CD4-positive, alpha-beta memory T cell (primary cell): ENCODE measurements around the gene PLSCR3. TPM values are rescaled to one million over a fixed set of nuclear protein-coding genes. Genes with fewer than 3 reads are reported as not detected.

ENCODE experiments used
- CTCF ChIA-PET: fragments of 350-600 bp; sonication (Branson Sonifier 250); formaldehyde crosslinking; loops from one replicate; lab custom pipeline; 2021; ENCODE audit warnings: inconsistent platforms; ENCODE audit not compliant: partially characterized antibody; lab: Charles Lee
- POLR2A ChIA-PET: fragments of 350-600 bp; sonication (Branson Sonifier 250); formaldehyde crosslinking; loops from one replicate; lab custom pipeline; 2021; ENCODE audit not compliant: partially characterized antibody; lab: Charles Lee
- DNase-seq, 5 donors: peaks; one replicate each; pipeline versions ENCODE4 v3.0.0 to v3.0.0-alpha.2; 2020 to 2022; ENCODE audit warnings: mixed read lengths in 1 of 5
- H3K27ac ChIP-seq: one replicate; pipeline ENCODE4 v1.7.0; 2013; ENCODE audit warnings: low read depth, low read length
- H3K27me3 ChIP-seq: 2 replicates; pipeline ENCODE4 v1.7.0; 2013; ENCODE audit warnings: mild to moderate bottlenecking, low read length, moderate library complexity; ENCODE audit not compliant: insufficient read depth
- H3K36me3 ChIP-seq: 2 replicates; pipeline ENCODE4 v1.7.0; 2013; ENCODE audit warnings: mild to moderate bottlenecking, low read length, moderate library complexity; ENCODE audit not compliant: insufficient read depth
- H3K4me1 ChIP-seq: 2 replicates; pipeline ENCODE4 v1.7.0; 2013; ENCODE audit warnings: mild to moderate bottlenecking, low read length, moderate library complexity; ENCODE audit not compliant: insufficient read depth
- H3K4me3 ChIP-seq, 2 donors: one replicate each; pipeline ENCODE4 v1.7.0; 2013; ENCODE audit warnings: low read length in 2 of 2, mild to moderate bottlenecking in 1 of 2
- H3K9me3 ChIP-seq, 2 donors: one replicate each; pipeline ENCODE4 v1.7.0; 2013; ENCODE audit warnings: low read length in 2 of 2, control low read depth in 1 of 2; ENCODE audit not compliant: control insufficient read depth in 1 of 2
- H3K27ac Mint-ChIP-seq, 7 donors: one replicate each; pipeline ENCODE4 v1.8.0; 2020 to 2021; ENCODE audit warnings: mixed read lengths in 7 of 7, mild to moderate bottlenecking in 6 of 7, inconsistent platforms in 3 of 7, moderate library complexity in 3 of 7
- H3K27me3 Mint-ChIP-seq, 2 donors: one replicate each; pipeline ENCODE4 v1.8.0; 2020 to 2021; ENCODE audit warnings: mixed read lengths in 2 of 2
- H3K36me3 Mint-ChIP-seq, 2 donors: one replicate each; pipeline ENCODE4 v1.8.0; 2020 to 2021; ENCODE audit warnings: mixed read lengths in 2 of 2, inconsistent platforms in 1 of 2, mild to moderate bottlenecking in 1 of 2
- H3K4me1 Mint-ChIP-seq, 4 donors: one replicate each; pipeline ENCODE4 v1.8.0; 2020 to 2021; ENCODE audit warnings: mixed read lengths in 4 of 4, mild to moderate bottlenecking in 1 of 4
- H3K4me3 Mint-ChIP-seq, 8 donors: one replicate each; pipeline ENCODE4 v1.8.0; 2020 to 2021; ENCODE audit warnings: mixed read lengths in 8 of 8, mild to moderate bottlenecking in 7 of 8, moderate library complexity in 6 of 8, inconsistent platforms in 3 of 8
- H3K9me3 Mint-ChIP-seq, 8 donors: one replicate each; pipeline ENCODE4 v1.8.0; 2020 to 2021; ENCODE audit warnings: mixed read lengths in 8 of 8, mild to moderate bottlenecking in 5 of 8, inconsistent platforms in 3 of 8, moderate library complexity in 1 of 8
- intact Hi-C: fragments of 100-400 bp; cut with micrococcal nuclease; formaldehyde crosslinking; loops from one replicate; pipeline ENCODE4 v1.15.1; 2023
- polyA plus RNA-seq, 2 donors: library from polyadenylated mRNA; unstranded; fragments of 300-500 nt; fragmentation: Illumina TruSeq; gene quantifications; one replicate each; pipeline ENCODE4 v1.2.3, GENCODE V29; 2021
- total RNA-seq, 2 experiments: library from RNA; stranded (reverse); gene quantifications; one replicate each; pipeline ENCODE4 v1.2.3, GENCODE V29; 2021

Gene PLSCR3
- total and polyA plus RNA-seq, 4 experiments from 2014 or later = 90.3 to 242 (median 133) TPM

- H3K4me3 Mint-ChIP-seq = no peak overlapping the region
- H3K4me3 ChIP-seq = no peak overlapping the region
- H3K36me3 Mint-ChIP-seq = no peaks in the 10 kb centered on the region
- H3K27me3 ChIP-seq = no peaks in the 10 kb centered on the region
- H3K9me3 Mint-ChIP-seq = no peaks in the 10 kb centered on the region
- DNase-seq = peak in 1 of 5 donors; percentile 25
- POLR2A ChIA-PET = interaction anchor here (0.7 to 1.3 kb wide), 2 partner anchors 11 to 22 kb away, joined by 3 read pairs; partner anchors contain the start of gene TMEM102
- H3K9me3 ChIP-seq = no peaks in the 10 kb centered on the region
- intact Hi-C loops = no loop called here
- CTCF ChIA-PET = interaction anchor here (0.8 to 1.2 kb wide), 2 partner anchors 23 to 58 kb away, joined by 3 read pairs; no protein-coding TSS in a partner anchor
- peaks cover 0 to 2% of the 10 kb centered on the region in 2 donors for H3K27me3 Mint-ChIP-seq
- H3K36me3 ChIP-seq = no peaks in the 10 kb centered on the region
- H3K4me1 ChIP-seq = no peaks in the 10 kb centered on the region
- H3K27ac Mint-ChIP-seq = no peak overlapping the region
- H3K27ac ChIP-seq = no peak overlapping the region
- H3K4me1 Mint-ChIP-seq = peaks cover 2 to 11% (median 5%) of the 10 kb centered on the region in 4 donors
Observed at GRCh38 chr17:7413346-7413985, 19.1 kb upstream of the PLSCR3 start.

- H3K36me3 Mint-ChIP-seq = no peaks in the 10 kb centered on the region
- Histone ChIP-seq H3K36me3 (no peaks in the 10 kb centered on the region), H3K4me1 (no peaks in the 10 kb centered on the region), H3K9me3 (no peaks in the 10 kb centered on the region), H3K27me3 (no peaks in the 10 kb centered on the region), H3K4me3 (no peak overlapping the region), H3K27ac (no peak overlapping the region)
- peaks cover 0 to 2% of the 10 kb centered on the region in 2 donors for H3K27me3 Mint-ChIP-seq
- peaks cover 2 to 19% (median 7%) of the 10 kb centered on the region in 4 donors for H3K4me1 Mint-ChIP-seq
- CTCF ChIA-PET = no interaction called here
- intact Hi-C loops = no loop called here
- no peak for DNase-seq
- H3K27ac Mint-ChIP-seq = no peak overlapping the region
- no peaks in the 10 kb centered on the region for H3K9me3 Mint-ChIP-seq
- no peak overlapping the region for H3K4me3 Mint-ChIP-seq
- POLR2A ChIA-PET = no interaction called here
Observed at GRCh38 chr17:7411427-7411750, 17.1 kb upstream of the PLSCR3 start.

- peak overlapping the region in 1 of 7 donors; percentile 72 for H3K27ac Mint-ChIP-seq
- no peak overlapping the region for H3K4me3 ChIP-seq
- H3K27ac ChIP-seq = no peak overlapping the region
- H3K9me3 ChIP-seq = no peaks in the 10 kb centered on the region
- ChIA-PET POLR2A (no interaction called here), CTCF (no interaction called here)
- H3K36me3 ChIP-seq = no peaks in the 10 kb centered on the region
- H3K4me3 Mint-ChIP-seq = no peak overlapping the region
- no peaks in the 10 kb centered on the region for H3K9me3 Mint-ChIP-seq
- H3K4me1 Mint-ChIP-seq = peaks cover 5 to 24% (median 7%) of the 10 kb centered on the region in 4 donors
- peak in 1 of 5 donors; percentile 33 for DNase-seq
- H3K27me3 Mint-ChIP-seq = peaks cover 0 to 2% of the 10 kb centered on the region in 2 donors
- H3K27me3 ChIP-seq = no peaks in the 10 kb centered on the region
- H3K36me3 Mint-ChIP-seq = no peaks in the 10 kb centered on the region
- intact Hi-C loops = no loop called here
- H3K4me1 ChIP-seq = no peaks in the 10 kb centered on the region
Observed at GRCh38 chr17:7410634-7411426, 16.5 kb upstream of the PLSCR3 start.

- CTCF ChIA-PET = no interaction called here
- Histone ChIP-seq H3K27me3 (no peaks in the 10 kb centered on the region), H3K36me3 (no peaks in the 10 kb centered on the region), H3K27ac (no peak overlapping the region), H3K4me3 (no peak overlapping the region), H3K4me1 (peaks cover 8% of the 10 kb centered on the region), H3K9me3 (no peaks in the 10 kb centered on the region)
- peaks cover 5 to 27% (median 8%) of the 10 kb centered on the region in 4 donors for H3K4me1 Mint-ChIP-seq
- peak overlapping the region in 2 of 8 donors; percentile 16 to 24 for H3K4me3 Mint-ChIP-seq
- peaks cover 2% of the 10 kb centered on the region in 2 donors for H3K27me3 Mint-ChIP-seq
- POLR2A ChIA-PET = interaction anchor here (1.9 to 2.7 kb wide), 2 partner anchors 25 to 26 kb away, joined by 13 to 18 read pairs; partner anchors contain the start of gene TMEM102
- DNase-seq = no peak
- no peaks in the 10 kb centered on the region for H3K9me3 Mint-ChIP-seq
- H3K27ac Mint-ChIP-seq = peak overlapping the region in 2 of 7 donors; percentile 83 to 86
- H3K36me3 Mint-ChIP-seq = no peaks in the 10 kb centered on the region
- intact Hi-C loops = no loop called here
Observed at GRCh38 chr17:7409716-7410115, 15.4 kb upstream of the PLSCR3 start.

- Histone ChIP-seq H3K36me3 (no peaks in the 10 kb centered on the region), H3K9me3 (no peaks in the 10 kb centered on the region), H3K4me1 (peaks cover 8% of the 10 kb centered on the region), H3K27me3 (no peaks in the 10 kb centered on the region), H3K27ac (no peak overlapping the region), H3K4me3 (no peak overlapping the region)
- H3K36me3 Mint-ChIP-seq = peaks cover 0 to 6% of the 10 kb centered on the region in 2 donors
- POLR2A ChIA-PET = interaction anchor here (1.9 to 2.7 kb wide), 2 partner anchors 24 to 27 kb away, joined by 13 to 18 read pairs; partner anchors contain the start of gene TMEM102
- H3K27ac Mint-ChIP-seq = peak overlapping the region in 3 of 7 donors; percentile 12 to 86 (median 57)
- H3K4me3 Mint-ChIP-seq = peak overlapping the region in 4 of 8 donors; percentile 11 to 72 (median 40)
- H3K27me3 Mint-ChIP-seq = peaks cover 2% of the 10 kb centered on the region in 2 donors
- intact Hi-C loops = no loop called here
- CTCF ChIA-PET = interaction anchor here (1.0 kb wide), 1 partner anchor 152 kb away, joined by 3 read pairs; no protein-coding TSS in a partner anchor
- no peaks in the 10 kb centered on the region for H3K9me3 Mint-ChIP-seq
- peaks cover 6 to 35% (median 10%) of the 10 kb centered on the region in 4 donors for H3K4me1 Mint-ChIP-seq
- DNase-seq = peak in 1 of 5 donors; percentile 39
Observed at GRCh38 chr17:7408863-7409262, 14.5 kb upstream of the PLSCR3 start.

GRCh38 chr17:7408252-7408727 lies 14.0 kb upstream of the PLSCR3 start:
- Mint-ChIP-seq H3K4me1 (peaks cover 7 to 41% (median 10%) of the 10 kb centered on the region in 4 donors), H3K9me3 (no peaks in the 10 kb centered on the region), H3K27me3 (peaks cover 2% of the 10 kb centered on the region in 2 donors), H3K36me3 (peaks cover 0 to 7% of the 10 kb centered on the region in 2 donors), H3K4me3 (peak overlapping the region in 3 of 8 donors; percentile 52 to 59 (median 59)), H3K27ac (no peak overlapping the region)
- H3K4me3 ChIP-seq = no peak overlapping the region
- H3K36me3 ChIP-seq = no peaks in the 10 kb centered on the region
- CTCF ChIA-PET = interaction anchor here (1.0 kb wide), 2 partner anchors 52 to 152 kb away, joined by 3 to 4 read pairs; no protein-coding TSS in a partner anchor
- intact Hi-C loops = no loop called here
- H3K27me3 ChIP-seq = no peaks in the 10 kb centered on the region
- peak; percentile 33 to 55 (median 37) for DNase-seq
- POLR2A ChIA-PET = interaction anchor here (1.4 to 3.4 kb wide), 4 partner anchors 24 to 94 kb away, joined by 3 to 18 read pairs (median 14); partner anchors contain the start of gene TMEM102
- H3K4me1 ChIP-seq = peaks cover 10% of the 10 kb centered on the region
- H3K27ac ChIP-seq = no peak overlapping the region
- H3K9me3 ChIP-seq = no peaks in the 10 kb centered on the region
